Thoracic aorta (tissue), 2 donors: ENCODE measurements around the gene PDE8B. TPM values are rescaled to one million over a fixed set of nuclear protein-coding genes. Genes with fewer than 3 reads are reported as not detected.

Source experiments
- ATAC-seq: fragments of 150-250 bp; one replicate; pipeline ENCODE4 v1.8.0; 2017; ENCODE audit warnings: low read depth; ENCODE audit not compliant: insufficient number of reproducible peaks, low FRiP score
- DNase-seq: peaks from one replicate; pipeline ENCODE4 v3.0.0-alpha.2; 2020; ENCODE audit warnings: low spot score
- H3K27ac ChIP-seq, 2 donors: fragments of 200-600 bp; sonication (generic); 1 replicate in 1 of 2; 2 replicates in 1 of 2; pipeline ENCODE4 v1.5.1; 2016; ENCODE audit warnings: mild to moderate bottlenecking in 2 of 2, moderate library complexity in 2 of 2
- H3K27me3 ChIP-seq: fragments of 200-600 bp; sonication (generic); replicated peaks from 2 replicates; pipeline ENCODE4 v1.6.0; 2016; ENCODE audit warnings: mild to moderate bottlenecking; ENCODE audit not compliant: insufficient read depth
- H3K36me3 ChIP-seq: fragments of 200-600 bp; sonication (generic); one replicate; pipeline ENCODE4 v1.5.1; 2016
- H3K4me1 ChIP-seq, 2 donors: fragments of 200-600 bp; sonication (generic); 1 replicate in 1 of 2; 2 replicates in 1 of 2; pipeline versions ENCODE4 v1.5.1 to v1.6.0; 2016; ENCODE audit warnings: low read depth in 2 of 2, mild to moderate bottlenecking in 1 of 2; ENCODE audit not compliant: control insufficient read depth in 1 of 2
- H3K4me3 ChIP-seq: fragments of 200-600 bp; sonication (generic); 2 replicates; pipeline ENCODE4 v1.5.1; 2016; ENCODE audit warnings: mild to moderate bottlenecking
- H3K9me3 ChIP-seq: fragments of 200-600 bp; sonication (generic); 2 replicates; pipeline ENCODE4 v1.5.1; 2016
- CTCF ChIP-seq: fragments of 200-600 bp; sonication (generic); IDR thresholded peaks from one replicate; pipeline ENCODE4 v1.5.1; 2019; ENCODE audit warnings: antibody characterized with exemption
- total RNA-seq, 2 donors: library from RNA; depleted of rRNA; stranded (reverse); fragments of >200 nt; gene quantifications; one replicate each; pipeline versions ENCODE4 v1.1.0 to v1.2.3, GENCODE V29; 2016

The PDE8B gene
- total RNA-seq, 2 donors from 2014 or later: 22.7 to 59.8 TPM

- TF ChIP-seq CTCF: no peak
- H3K4me1 ChIP-seq: peaks cover 0 to 17% of the 10 kb centered on the region in 2 donors
- DNase-seq (no peak), ATAC-seq (no peak)
- H3K27me3 ChIP-seq: no peaks in the 10 kb centered on the region
- no peak overlapping the region for H3K27ac ChIP-seq
- no peaks in the 10 kb centered on the region for H3K9me3 ChIP-seq
- no peak overlapping the region for H3K4me3 ChIP-seq
- no peaks in the 10 kb centered on the region for H3K36me3 ChIP-seq
Measured at GRCh38 chr5:77277759-77278158, 67.3 kb downstream of the PDE8B start.

GRCh38 chr5:77280036-77280435, 69.6 kb downstream of the PDE8B start:
- Histone ChIP-seq H3K36me3 (no peaks in the 10 kb centered on the region), H3K4me3 (no peak overlapping the region), H3K9me3 (no peaks in the 10 kb centered on the region), H3K27me3 (no peaks in the 10 kb centered on the region), H3K27ac (no peak overlapping the region), H3K4me1 (peaks cover 0 to 17% of the 10 kb centered on the region in 2 donors)
- TF ChIP-seq CTCF: no peak
- no peak for ATAC-seq
- DNase-seq: no peak

- no peak for ATAC-seq
- H3K9me3 ChIP-seq: no peaks in the 10 kb centered on the region
Measured at GRCh38 chr5:77281969-77282336, 71.5 kb downstream of the PDE8B start.

GRCh38 chr5:77282337-77283027, 72.0 kb downstream of the PDE8B start:
- Histone ChIP-seq H3K27me3 (no peaks in the 10 kb centered on the region), H3K27ac (peak overlapping the region in 1 of 2 donors; percentile 55), H3K4me3 (peak overlapping the region; percentile 18), H3K4me1 (peaks cover 0 to 17% of the 10 kb centered on the region in 2 donors), H3K36me3 (no peaks in the 10 kb centered on the region), H3K9me3 (no peaks in the 10 kb centered on the region)
- DNase-seq: no peak
- ATAC-seq: no peak
- TF ChIP-seq CTCF: no peak

More at GRCh38 chr5:77281969-77282336, 71.5 kb downstream of the PDE8B start:
- Histone ChIP-seq H3K27ac (peak overlapping the region in 1 of 2 donors; percentile 55), H3K27me3 (no peaks in the 10 kb centered on the region), H3K4me3 (peak overlapping the region; percentile 18), H3K36me3 (no peaks in the 10 kb centered on the region), H3K4me1 (peaks cover 0 to 17% of the 10 kb centered on the region in 2 donors)
- TF ChIP-seq CTCF: no peak
- no peak for DNase-seq

- Histone ChIP-seq H3K27me3 (no peaks in the 10 kb centered on the region), H3K36me3 (no peaks in the 10 kb centered on the region), H3K27ac (no peak overlapping the region), H3K4me1 (peaks cover 0 to 17% of the 10 kb centered on the region in 2 donors), H3K9me3 (no peaks in the 10 kb centered on the region), H3K4me3 (no peak overlapping the region)
- ATAC-seq (no peak), DNase-seq (no peak)
- no peak for TF ChIP-seq CTCF
Measured at GRCh38 chr5:77285251-77285841, 74.9 kb downstream of the PDE8B start.
